Endothelial cell of umbilical vein (primary cell): ENCODE data around the gene AP2B1. TPM values are rescaled to one million over a fixed set of nuclear protein-coding genes. Genes with fewer than 3 reads are reported as not detected.

Experiments
- BruUV-seq: library from RNA; stranded (reverse); fragments of 400-500 nt; replicated peaks from 2 replicates; lab custom pipeline; 2021; lab: Mats Ljungman, UMichigan
- CTCF ChIA-PET: fragments of 300-600, 350-600 bp; sonication (Branson Sonifier 250); formaldehyde crosslinking; loops from one replicate; lab custom pipeline; 2021; ENCODE audit warnings: antibody characterized with exemption, inconsistent platforms; lab: Charles Lee
- POLR2A ChIA-PET: fragments of 300-600, 350-600 bp; sonication (Branson Sonifier 250); formaldehyde crosslinking; loops from one replicate; lab custom pipeline; 2021; ENCODE audit warnings: antibody characterized with exemption, inconsistent platforms; lab: Charles Lee
- DNase-seq: peaks from one replicate; pipeline ENCODE4 v3.0.0-alpha.2; 2011; ENCODE audit warnings: low read depth, low spot score
- FAIRE-seq: peaks from 2 replicates; lab custom pipeline; 2011; peaks lifted over from hg19 to GRCh38; lab: Jason Lieb, UNC
- H2AFZ ChIP-seq: 2 replicates; pipeline ENCODE4 v1.6.0; 2012; ENCODE audit warnings: low read depth, low read length, control low read depth, inconsistent platforms
- H3K27ac ChIP-seq: 2 replicates; pipeline ENCODE4 v1.5.1; 2011; ENCODE audit warnings: low read depth, mild to moderate bottlenecking, control low read depth, low read length, moderate library complexity; ENCODE audit not compliant: insufficient read depth
- H3K27me3 ChIP-seq, 2 experiments: 2 replicates each; pipeline versions ENCODE4 v1.6.0 to v1.6.1; 2011; ENCODE audit warnings: low read length in 2 of 2, mixed read lengths in 1 of 2; ENCODE audit not compliant: control insufficient read depth in 2 of 2, insufficient read depth in 2 of 2
- H3K36me3 ChIP-seq, 2 experiments: 2 replicates in 1 of 2; 3 replicates in 1 of 2; pipeline ENCODE4 v1.5.1; 2011; ENCODE audit warnings: low read length in 2 of 2, mild to moderate bottlenecking in 1 of 2, moderate library complexity in 1 of 2; ENCODE audit not compliant: control insufficient read depth in 2 of 2, insufficient read depth in 2 of 2; ENCODE audit errors: extremely low read depth in 1 of 2
- H3K4me1 ChIP-seq: 3 replicates; pipeline ENCODE4 v1.5.1; 2011; ENCODE audit warnings: mild to moderate bottlenecking, low read length; ENCODE audit not compliant: control insufficient read depth, insufficient read depth; ENCODE audit errors: extremely low read depth
- H3K4me2 ChIP-seq: 2 replicates; pipeline ENCODE4 v1.6.1; 2011; ENCODE audit warnings: low read length, control low read depth, mixed read lengths; ENCODE audit not compliant: insufficient read depth
- H3K4me3 ChIP-seq, 3 experiments: fragments of 200-600 bp in 1 of 3; sonication (generic), shearing (Covaris generic) in 1 of 3; replicated peaks in 1 of 3; 2 replicates each; pipeline ENCODE4 v1.5.1; 2011 to 2016; ENCODE audit warnings: control low read depth in 3 of 3, low read length in 3 of 3, mild to moderate bottlenecking in 2 of 3, inconsistent platforms in 1 of 3, low read depth in 1 of 3, moderate library complexity in 1 of 3; ENCODE audit not compliant: insufficient read depth in 1 of 3
- H3K79me2 ChIP-seq: 2 replicates; pipeline ENCODE4 v1.6.0; 2012; ENCODE audit warnings: low read length, inconsistent platforms; ENCODE audit not compliant: control insufficient read depth, insufficient read depth
- H3K9ac ChIP-seq: replicated peaks from 2 replicates; pipeline ENCODE3; 2011; ENCODE audit warnings: low read length, control low read depth; ENCODE audit not compliant: insufficient read depth; ENCODE audit errors: extremely low read depth
- H3K9me1 ChIP-seq: replicated peaks from 3 replicates; pipeline ENCODE4 v1.6.0; 2011; ENCODE audit warnings: mild to moderate bottlenecking, low read length; ENCODE audit not compliant: control insufficient read depth, insufficient read depth; ENCODE audit errors: extremely low read depth
- H3K9me3 ChIP-seq: replicated peaks from 2 replicates; pipeline ENCODE4 v1.5.1; 2012; ENCODE audit warnings: low read length, inconsistent platforms; ENCODE audit not compliant: control insufficient read depth, insufficient read depth
- H4K20me1 ChIP-seq: replicated peaks from 2 replicates; pipeline ENCODE3; 2011; ENCODE audit warnings: mild to moderate bottlenecking, low read length; ENCODE audit not compliant: control insufficient read depth, insufficient read depth; ENCODE audit errors: extremely low read depth
- CTCF ChIP-seq, 2 donors: IDR thresholded peaks; 1 replicate in 1 of 2; 2 replicates in 1 of 2; pipeline ENCODE4 v1.5.1; 2011; ENCODE audit warnings: low read length in 2 of 2, mild to moderate bottlenecking in 2 of 2, moderate library complexity in 2 of 2, control low read depth in 1 of 2, inconsistent platforms in 1 of 2, low read depth in 1 of 2; ENCODE audit not compliant: insufficient read depth in 1 of 2; ENCODE audit errors: extremely low read depth in 1 of 2
- EZH2 ChIP-seq: IDR thresholded peaks from 2 replicates; pipeline ENCODE4 v1.6.1; 2012; ENCODE audit warnings: borderline replicate concordance, low read depth, mild to moderate bottlenecking, moderate library complexity, low read length, inconsistent platforms; ENCODE audit not compliant: severe bottlenecking
- FOS ChIP-seq: IDR thresholded peaks from 2 replicates; pipeline ENCODE4 v1.6.1; 2011; ENCODE audit warnings: mild to moderate bottlenecking, low read length, moderate library complexity, borderline replicate concordance; ENCODE audit not compliant: insufficient read depth
- GATA2 ChIP-seq: IDR thresholded peaks from 2 replicates; pipeline ENCODE4 v1.7.0; 2011; ENCODE audit warnings: low read depth, mild to moderate bottlenecking, moderate library complexity, mixed read lengths, low read length; ENCODE audit not compliant: insufficient read length, insufficient read depth
- JUN ChIP-seq: IDR thresholded peaks from 2 replicates; pipeline ENCODE4 v1.6.1; 2011; ENCODE audit warnings: borderline replicate concordance, low read depth; ENCODE audit not compliant: insufficient read length, insufficient read depth
- MYC ChIP-seq: IDR thresholded peaks from one replicate; pipeline ENCODE4 v1.6.1; 2011; ENCODE audit warnings: mild to moderate bottlenecking, low read depth, low read length
- POLR2A ChIP-seq: IDR thresholded peaks from 2 replicates; pipeline ENCODE4 v1.6.1; 2012; ENCODE audit warnings: low read depth, mild to moderate bottlenecking, control low read depth, low read length
- POLR2AphosphoS5 ChIP-seq: IDR thresholded peaks from 2 replicates; pipeline ENCODE4 v1.6.1; 2012; ENCODE audit warnings: low read depth, mild to moderate bottlenecking, control low read depth, low read length, moderate library complexity; ENCODE audit not compliant: insufficient read depth
- dilution Hi-C: fragments of 300-500 bp; cut with MboI; formaldehyde crosslinking; loops from one replicate; pipeline ENCODE4 v1.15.0; 2019; ENCODE audit warnings: low sequenced_read_pairs; ENCODE audit not compliant: extremely low pct_ligation_motif_present
- intact Hi-C: fragments of 100-400 bp; cut with micrococcal nuclease; formaldehyde crosslinking; loops from one replicate; pipeline ENCODE4 v1.10.0; 2022
- polyA plus RNA-seq, 4 experiments: library from polyadenylated mRNA; depleted of rRNA in 3 of 4; stranded (reverse) in 3 of 4; unstranded in 1 of 4; fragments of >200 nt; gene quantifications; 2 replicates each; pipeline versions ENCODE4 v1.2.1 to v1.2.3, GENCODE V29; 2011 to 2012; ENCODE audit warnings: missing spikeins in 1 of 4
- total RNA-seq: library from RNA; stranded (reverse); gene quantifications from 2 replicates; pipeline ENCODE4 v1.2.3, GENCODE V29; 2021
- TF ChIP-seq, protein P1 (sequence below): IDR thresholded peaks from 2 replicates; pipeline ENCODE4 v1.6.1; 2011; ENCODE audit not compliant: insufficient read depth, insufficient read length

AP2B1 gene
- total and polyA plus RNA-seq, 2 donors (not counting 3 experiments of a cell fraction or from before 2014, with no cell fraction given) = 106 to 198 TPM

DNA sequence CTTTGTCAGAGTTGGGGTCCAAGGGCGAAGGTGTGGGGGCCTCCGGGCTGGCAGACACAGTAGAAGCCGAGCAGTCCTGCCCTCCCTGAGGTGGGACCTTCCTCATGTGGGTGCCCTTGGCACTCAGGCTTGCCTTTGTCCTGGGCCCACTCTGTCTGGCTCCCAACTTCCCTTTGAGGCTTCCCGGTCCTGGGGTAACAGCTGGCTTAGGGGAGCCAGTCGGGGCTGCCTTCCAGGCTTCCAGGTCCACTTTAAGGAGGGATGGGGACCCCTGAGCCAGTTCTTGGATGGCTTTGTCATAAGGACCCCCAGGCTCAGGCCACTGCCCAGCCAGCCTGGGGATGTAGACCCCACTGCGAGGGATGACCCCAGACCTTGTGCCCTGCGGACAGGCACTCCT, 158.1 kb downstream of the AP2B1 start:
- H3K9me1 ChIP-seq = no peaks in the 10 kb centered on the region
- DNase-seq = no peak
- H3K4me2 ChIP-seq = no peak overlapping the region
- no peak for FAIRE-seq
- peaks cover 36 to 39% of the 10 kb centered on the region in 2 experiments for H3K27me3 ChIP-seq
- H3K4me1 ChIP-seq = no peaks in the 10 kb centered on the region
- H3K9ac ChIP-seq = no peak overlapping the region
- BruUV-seq = no TSS peak
- no peaks in the 10 kb centered on the region for H3K9me3 ChIP-seq
- no peak overlapping the region for H3K27ac ChIP-seq
- no peak overlapping the region for H3K4me3 ChIP-seq
- TF ChIP-seq POLR2A (no peak), JUN (no peak), POLR2AphosphoS5 (no peak), MYC (no peak), FOS (no peak), EZH2 (no peak), GATA2 (no peak), CTCF (IDR thresholded peaks at IDR 0.05; ENCODE audit: extremely low read depth in 1 of 2, insufficient read depth in 1 of 2, low read depth in 1 of 2, low read length in 2 of 2) (no peak)
- TF ChIP-seq, protein P1, sequence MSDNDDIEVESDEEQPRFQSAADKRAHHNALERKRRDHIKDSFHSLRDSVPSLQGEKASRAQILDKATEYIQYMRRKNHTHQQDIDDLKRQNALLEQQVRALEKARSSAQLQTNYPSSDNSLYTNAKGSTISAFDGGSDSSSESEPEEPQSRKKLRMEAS = no peak
- H2AFZ ChIP-seq = no peak overlapping the region
- dilution Hi-C loops (loop anchor here (25.0 kb wide), 1 partner anchor 133 kb away; no protein-coding TSS in a partner anchor), intact Hi-C loops (no loop called here)
- H3K79me2 ChIP-seq = no peaks in the 10 kb centered on the region
- no peaks in the 10 kb centered on the region for H3K36me3 ChIP-seq
- no peaks in the 10 kb centered on the region for H4K20me1 ChIP-seq
- CTCF ChIA-PET = interaction anchor here (2.0 to 6.7 kb wide), 2 partner anchors 18 to 131 kb away, joined by 13 to 270 read pairs; no protein-coding TSS in a partner anchor
- POLR2A ChIA-PET = no interaction called here
